Loucy (cell line): ENCODE results near the gene CD24.

ENCODE experiments used
- CTCF ChIP-seq: fragments of 200-600 bp; sonication (generic); conservative IDR thresholded peaks from 2 replicates; pipeline ENCODE4 v1.5.1; 2014; ENCODE audit warnings: mild to moderate bottlenecking, antibody characterized with exemption, low read length
- EZH2phosphoT487 ChIP-seq: fragments of 200-600 bp; IDR thresholded peaks from 2 replicates; pipeline ENCODE4 v1.6.1; 2018; ENCODE audit warnings: antibody characterized with exemption, mild to moderate bottlenecking, moderate library complexity, borderline replicate concordance

- TF ChIP-seq CTCF: no peak
- no peak for TF ChIP-seq EZH2phosphoT487
These were observed 35.0 kb upstream of the CD24 start for GRCh38 chr6:107009499-107009898.
